OCI-LY3 (cell line): ENCODE results near the gene STK35.
"Not testable (repeated sequence)": the region's sequence is repeated elsewhere in the genome, so short reads cannot be mapped to it uniquely, and the experiment has no call there.

Source experiments
- H2AFZ ChIP-seq: fragments of 200-600, 300-600 bp; shearing (Covaris generic); 2 replicates; pipeline ENCODE4 v1.6.0; 2014; ENCODE audit warnings: antibody characterized with exemption, low read depth, low read length
- H3K27ac ChIP-seq: fragments of 200-600, 300-600 bp; sonication (generic); 2 replicates; pipeline ENCODE4 v1.5.1; 2014; ENCODE audit warnings: mild to moderate bottlenecking, low read length, moderate library complexity, mixed read lengths
- H3K27me3 ChIP-seq: fragments of 200-600, 300-600 bp; sonication (generic); 2 replicates; pipeline ENCODE4 v1.6.1; 2014; ENCODE audit warnings: low read depth, low read length, mixed read lengths
- H3K36me3 ChIP-seq: fragments of 200-600, 300-600 bp; sonication (generic); replicated peaks from 2 replicates; pipeline ENCODE3; 2014; ENCODE audit warnings: low read depth, low read length, mixed read lengths
- H3K4me1 ChIP-seq: fragments of 300-600, 200-600 bp; sonication (generic); 2 replicates; pipeline ENCODE4 v1.6.1; 2014; ENCODE audit warnings: low read length, mixed read lengths
- H3K4me2 ChIP-seq: fragments of 200-600, 300-600 bp; sonication (generic); 2 replicates; pipeline ENCODE4 v1.6.1; 2014; ENCODE audit warnings: low read length, mixed read lengths
- H3K4me3 ChIP-seq: fragments of 300-600, 200-600 bp; sonication (generic); 2 replicates; pipeline ENCODE4 v1.5.1; 2014; ENCODE audit warnings: antibody characterized with exemption, mild to moderate bottlenecking, low read length, moderate library complexity
- H3K79me2 ChIP-seq: fragments of 300-600, 200-600 bp; shearing (Covaris generic); 2 replicates; pipeline ENCODE4 v1.6.1; 2014; ENCODE audit warnings: mild to moderate bottlenecking, low read length, mixed read lengths
- H3K9ac ChIP-seq: fragments of 300-600, 200-600 bp; shearing (Covaris generic); 2 replicates; pipeline ENCODE4 v1.6.0; 2014; ENCODE audit warnings: mild to moderate bottlenecking, low read length, moderate library complexity
- H3K9me3 ChIP-seq: fragments of 200-600, 300-600 bp; shearing (Covaris generic); 2 replicates; pipeline ENCODE4 v1.6.1; 2014; ENCODE audit warnings: low read length, mixed read lengths; ENCODE audit not compliant: insufficient read depth
- H4K20me1 ChIP-seq: fragments of 200-600, 300-600 bp; sonication (generic); 2 replicates; pipeline ENCODE4 v1.6.1; 2016; ENCODE audit warnings: low read length, mixed read lengths; ENCODE audit not compliant: insufficient read depth
- EZH2phosphoT487 ChIP-seq: fragments of 200-600 bp; shearing (Covaris generic); IDR thresholded peaks from 2 replicates; pipeline ENCODE4 v1.6.1; 2018; ENCODE audit warnings: antibody characterized with exemption, mixed run types, low read depth
- TF ChIP-seq, protein P1 (sequence below): fragments of 200-600, 300-600 bp; sonication (generic); IDR thresholded peaks from 2 replicates; pipeline ENCODE4 v1.5.1; 2014; ENCODE audit warnings: antibody characterized with exemption, low read length, low read depth

STK35 gene

DNA sequence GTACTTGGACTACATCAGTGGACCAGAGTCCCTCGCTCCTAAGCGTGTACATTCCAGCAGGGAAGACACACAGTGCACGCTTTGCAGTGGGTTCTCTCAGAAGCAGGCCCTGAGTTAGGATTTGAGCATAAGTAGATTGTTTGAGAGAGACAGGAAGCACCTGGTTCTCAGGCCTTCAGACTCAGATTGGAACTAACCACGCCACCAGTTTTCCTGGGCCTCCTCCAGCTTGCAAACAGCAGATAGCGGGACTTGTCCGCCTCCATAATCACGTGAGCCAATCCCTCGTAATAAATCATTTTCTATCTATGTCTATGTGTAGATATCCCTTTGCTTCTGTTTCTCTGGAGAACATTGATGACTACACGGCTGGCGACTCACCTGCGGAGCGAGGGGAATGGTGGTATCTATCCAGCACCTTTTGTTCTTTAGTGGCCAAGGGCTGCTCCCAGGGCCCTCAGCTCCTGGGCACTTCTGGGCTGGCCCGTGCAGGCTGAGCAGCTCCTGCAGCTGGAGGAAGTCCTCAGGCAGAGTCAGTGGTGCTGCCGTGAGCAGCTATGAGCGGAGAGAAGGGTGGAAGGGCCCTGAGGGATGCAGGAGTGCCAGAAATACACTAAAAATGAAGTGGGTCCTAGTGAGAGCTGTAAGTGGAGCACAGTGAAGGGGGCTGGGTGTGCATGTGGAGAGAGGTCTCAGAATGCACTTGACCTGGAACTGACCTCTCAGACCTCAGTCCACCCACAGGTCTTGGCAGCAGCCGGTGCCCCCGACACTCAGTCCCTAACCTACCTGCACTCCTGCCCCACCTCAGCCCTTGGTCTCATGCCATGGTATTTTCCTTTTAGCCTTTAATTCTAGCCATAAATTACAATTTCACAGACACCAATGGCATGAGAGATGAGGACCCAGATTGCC, 76.9 kb downstream of the STK35 start:
- H3K4me3 ChIP-seq: no peak overlapping the region
- no peaks in the 10 kb centered on the region for H4K20me1 ChIP-seq
- H3K9me3 ChIP-seq: no peaks in the 10 kb centered on the region
- H3K36me3 ChIP-seq: no peaks in the 10 kb centered on the region
- H3K9ac ChIP-seq: no peak overlapping the region
- H2AFZ ChIP-seq: 0 out of 2 replicates have a peak overlapping the region, but pooled peaks have one; percentile 5
- H3K27ac ChIP-seq: no peak overlapping the region
- H3K4me1 ChIP-seq: no peaks in the 10 kb centered on the region
- peaks cover 34% of the 10 kb centered on the region for H3K27me3 ChIP-seq
- no peak overlapping the region for H3K4me2 ChIP-seq
- no peak for TF ChIP-seq EZH2phosphoT487
- TF ChIP-seq, protein P1, sequence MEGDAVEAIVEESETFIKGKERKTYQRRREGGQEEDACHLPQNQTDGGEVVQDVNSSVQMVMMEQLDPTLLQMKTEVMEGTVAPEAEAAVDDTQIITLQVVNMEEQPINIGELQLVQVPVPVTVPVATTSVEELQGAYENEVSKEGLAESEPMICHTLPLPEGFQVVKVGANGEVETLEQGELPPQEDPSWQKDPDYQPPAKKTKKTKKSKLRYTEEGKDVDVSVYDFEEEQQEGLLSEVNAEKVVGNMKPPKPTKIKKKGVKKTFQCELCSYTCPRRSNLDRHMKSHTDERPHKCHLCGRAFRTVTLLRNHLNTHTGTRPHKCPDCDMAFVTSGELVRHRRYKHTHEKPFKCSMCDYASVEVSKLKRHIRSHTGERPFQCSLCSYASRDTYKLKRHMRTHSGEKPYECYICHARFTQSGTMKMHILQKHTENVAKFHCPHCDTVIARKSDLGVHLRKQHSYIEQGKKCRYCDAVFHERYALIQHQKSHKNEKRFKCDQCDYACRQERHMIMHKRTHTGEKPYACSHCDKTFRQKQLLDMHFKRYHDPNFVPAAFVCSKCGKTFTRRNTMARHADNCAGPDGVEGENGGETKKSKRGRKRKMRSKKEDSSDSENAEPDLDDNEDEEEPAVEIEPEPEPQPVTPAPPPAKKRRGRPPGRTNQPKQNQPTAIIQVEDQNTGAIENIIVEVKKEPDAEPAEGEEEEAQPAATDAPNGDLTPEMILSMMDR: no peak
- H3K79me2 ChIP-seq: no peaks in the 10 kb centered on the region

DNA sequence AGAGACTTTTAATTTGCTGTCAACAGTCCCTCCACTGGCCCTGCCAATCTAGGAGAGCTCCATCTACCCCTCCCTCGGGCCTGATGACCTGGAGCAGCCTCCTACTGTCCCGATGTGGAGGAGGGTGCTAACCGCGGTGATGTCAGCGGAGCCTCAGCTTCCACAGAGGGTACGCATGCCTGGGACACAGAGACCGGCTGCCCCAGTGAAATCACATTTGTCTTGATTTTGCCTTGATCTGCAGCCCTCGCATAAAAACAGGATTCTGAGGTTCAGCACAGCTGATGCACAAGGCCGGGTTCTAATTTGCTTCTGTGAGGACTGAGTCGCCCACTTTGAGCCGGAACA, 77.6 kb downstream of the STK35 start:
- Histone ChIP-seq H3K4me2 (no peak overlapping the region), H3K9ac (no peak overlapping the region), H3K4me3 (no peak overlapping the region), H3K27ac (no peak overlapping the region), H3K4me1 (no peaks in the 10 kb centered on the region), H4K20me1 (no peaks in the 10 kb centered on the region), H3K36me3 (no peaks in the 10 kb centered on the region), H2AFZ (no peak overlapping the region), H3K9me3 (no peaks in the 10 kb centered on the region), H3K79me2 (no peaks in the 10 kb centered on the region), H3K27me3 (peaks cover 31% of the 10 kb centered on the region)
- no peak for TF ChIP-seq EZH2phosphoT487
- TF ChIP-seq, protein P1: no peak

DNA sequence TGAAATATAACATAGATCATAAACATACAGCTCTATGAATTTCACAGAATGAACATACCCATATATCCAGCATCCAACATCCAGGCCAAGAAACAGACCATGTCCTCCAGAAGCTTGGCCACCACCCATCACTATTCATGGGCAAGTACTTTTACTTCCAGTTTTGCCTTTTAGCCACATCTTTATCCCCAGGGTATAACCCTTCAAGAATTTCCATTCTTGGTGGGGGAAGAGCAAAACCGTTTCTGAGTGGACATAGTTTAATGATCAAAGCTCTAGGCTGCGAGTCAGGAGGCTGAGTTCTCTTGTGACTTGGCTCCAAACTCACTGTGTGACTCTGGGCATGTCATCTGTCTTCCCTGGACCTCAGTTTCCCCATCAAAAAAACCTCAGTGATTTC, 78.3 kb downstream of the STK35 start:
- no peak for TF ChIP-seq EZH2phosphoT487
- TF ChIP-seq, protein P1: no peak
- Histone ChIP-seq H3K9ac (no peak overlapping the region), H3K4me2 (no peak overlapping the region), H3K79me2 (no peaks in the 10 kb centered on the region), H3K36me3 (no peaks in the 10 kb centered on the region), H2AFZ (no peak overlapping the region), H4K20me1 (no peaks in the 10 kb centered on the region), H3K27ac (no peak overlapping the region), H3K4me1 (no peaks in the 10 kb centered on the region), H3K27me3 (peaks cover 27% of the 10 kb centered on the region), H3K4me3 (no peak overlapping the region), H3K9me3 (no peaks in the 10 kb centered on the region)

DNA sequence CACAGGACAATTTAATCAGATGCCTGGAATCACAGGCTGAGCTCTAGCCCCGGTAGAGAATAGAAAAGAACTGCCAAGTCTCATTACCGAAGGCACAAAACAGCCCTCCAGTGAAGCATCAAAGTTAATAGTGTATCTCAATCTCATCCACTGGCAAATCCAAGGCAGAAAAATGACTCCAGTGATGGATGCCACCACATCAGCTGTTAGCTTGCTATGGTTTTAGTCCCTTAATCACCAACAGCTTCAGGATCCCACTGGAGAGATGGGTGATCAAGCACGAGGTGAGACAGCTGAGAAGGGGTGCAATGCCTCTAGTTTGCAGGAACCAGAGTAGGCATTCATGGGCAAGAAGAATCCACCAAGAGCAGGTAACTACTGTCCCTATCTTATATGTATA, 81.8 kb downstream of the STK35 start:
- Histone ChIP-seq H3K36me3 (no peaks in the 10 kb centered on the region), H3K9ac (no peak overlapping the region), H3K9me3 (peaks cover 6% of the 10 kb centered on the region; the same call in 1 of the 2 replicates), H3K4me1 (no peaks in the 10 kb centered on the region), H3K4me3 (no peak overlapping the region), H3K27ac (no peak overlapping the region), H3K79me2 (no peaks in the 10 kb centered on the region), H3K27me3 (peaks cover 20% of the 10 kb centered on the region; the same call in 1 of the 2 replicates), H3K4me2 (no peak overlapping the region), H2AFZ (no peak overlapping the region), H4K20me1 (no peaks in the 10 kb centered on the region)
- no peak for TF ChIP-seq EZH2phosphoT487

DNA sequence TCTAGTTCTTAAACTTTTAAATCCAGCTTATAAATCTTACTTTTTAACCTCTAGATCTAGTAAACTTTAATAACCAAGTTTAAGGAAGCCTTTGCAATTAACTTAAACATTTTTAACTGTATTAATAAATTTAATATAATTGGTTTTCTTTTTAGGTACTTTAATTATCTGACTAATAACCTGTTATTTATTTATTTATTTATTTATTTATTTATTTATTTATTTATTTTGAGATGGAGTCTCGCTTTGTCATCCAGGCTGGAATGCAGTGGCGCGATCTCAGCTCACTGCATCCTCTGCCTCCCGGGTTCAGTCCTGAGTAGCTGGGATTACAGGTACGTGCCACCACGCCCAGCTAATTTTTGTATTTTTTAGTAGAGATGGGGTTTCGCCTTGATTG, 83.3 kb downstream of the STK35 start:
- H3K4me2 ChIP-seq, H2AFZ ChIP-seq, H3K36me3 ChIP-seq, H3K27ac ChIP-seq, H3K4me1 ChIP-seq, H3K9me3 ChIP-seq, H3K9ac ChIP-seq, H3K79me2 ChIP-seq, H3K4me3 ChIP-seq, H4K20me1 ChIP-seq: not testable (repeated sequence)
- H3K27me3 ChIP-seq: peaks cover 24% of the 10 kb centered on the region; the same call in 1 of the 2 replicates
